H1 (cell line): ENCODE measurements around the gene TMEM222. TPM values are rescaled to one million over a fixed set of nuclear protein-coding genes. Genes with fewer than 3 reads are reported as not detected.

Source experiments
- CTCF ChIA-PET: fragments of 300-600 bp; sonication (Branson Sonifier 250); formaldehyde crosslinking; loops from one replicate; lab custom pipeline; 2021; ENCODE audit not compliant: partially characterized antibody; lab: Charles Lee
- POLR2A ChIA-PET: fragments of 300-600 bp; sonication (Branson Sonifier 250); formaldehyde crosslinking; loops from one replicate; lab custom pipeline; 2021; ENCODE audit warnings: inconsistent platforms; ENCODE audit not compliant: partially characterized antibody; lab: Charles Lee
- DNase-seq, 2 experiments: peaks; one replicate each; pipeline versions ENCODE4 v3.0.0 to v3.0.0-alpha.2; 2010 to 2022; ENCODE audit warnings: low spot score in 2 of 2, low read depth in 1 of 2, mixed read lengths in 1 of 2
- FAIRE-seq: peaks from 2 replicates; lab custom pipeline; 2011; peaks lifted over from hg19 to GRCh38; lab: Jason Lieb, UNC
- H2AFZ ChIP-seq: 2 replicates; pipeline ENCODE4 v1.8.1; 2012; ENCODE audit warnings: low read length, inconsistent platforms
- H2AK5ac ChIP-seq: 2 replicates; pipeline ENCODE4 v1.6.1; 2013; ENCODE audit warnings: low read depth, low read length
- H2BK120ac ChIP-seq: replicated peaks from 2 replicates; pipeline ENCODE3; 2013; ENCODE audit warnings: low read depth, low read length, inconsistent platforms
- H2BK12ac ChIP-seq: 2 replicates; pipeline ENCODE4 v1.6.1; 2013; ENCODE audit warnings: low read depth, low read length
- H2BK15ac ChIP-seq: 2 replicates; pipeline ENCODE4 v1.6.1; 2013; ENCODE audit warnings: low read length
- H2BK20ac ChIP-seq: 2 replicates; pipeline ENCODE4 v1.6.1; 2013; ENCODE audit warnings: low read length
- H2BK5ac ChIP-seq: 2 replicates; pipeline ENCODE4 v1.6.1; 2013; ENCODE audit warnings: low read depth, low read length
- H3K14ac ChIP-seq: 2 replicates; pipeline ENCODE4 v1.6.1; 2013; ENCODE audit warnings: inconsistent platforms; ENCODE audit not compliant: insufficient read length
- H3K18ac ChIP-seq: 2 replicates; pipeline ENCODE4 v1.6.1; 2013; ENCODE audit warnings: low read length; ENCODE audit errors: extremely low read depth
- H3K23ac ChIP-seq: 2 replicates; pipeline ENCODE4 v1.6.1; 2013; ENCODE audit warnings: inconsistent platforms; ENCODE audit not compliant: insufficient read length
- H3K23me2 ChIP-seq: 2 replicates; pipeline ENCODE4 v1.6.1; 2013; ENCODE audit warnings: low read depth, low read length
- H3K27ac ChIP-seq: 2 replicates; pipeline ENCODE4 v1.6.1; 2011; ENCODE audit warnings: low read depth, low read length, inconsistent platforms
- H3K27me3 ChIP-seq, 4 experiments: replicated peaks in 1 of 4; 1 replicate in 1 of 4; 2 replicates in 3 of 4; pipeline versions ENCODE4 v1.6.1 to v1.8.1; 2011 to 2013; ENCODE audit warnings: low read length in 3 of 4, mild to moderate bottlenecking in 3 of 4, inconsistent platforms in 2 of 4, mixed read lengths in 2 of 4, moderate library complexity in 1 of 4; ENCODE audit not compliant: control insufficient read depth in 3 of 4, insufficient read depth in 3 of 4; ENCODE audit errors: extremely low read depth in 1 of 4
- H3K36me3 ChIP-seq, 4 experiments: 2 replicates each; pipeline versions ENCODE4 v1.6.1 to v1.8.1; 2011 to 2013; ENCODE audit warnings: mild to moderate bottlenecking in 4 of 4, low read length in 3 of 4, moderate library complexity in 2 of 4, control low read depth in 1 of 4, inconsistent platforms in 1 of 4; ENCODE audit not compliant: insufficient read depth in 4 of 4, control insufficient read depth in 2 of 4
- H3K4ac ChIP-seq: replicated peaks from 2 replicates; pipeline ENCODE3; 2013; ENCODE audit warnings: low read length, low read depth, mixed read lengths, inconsistent platforms; ENCODE audit not compliant: insufficient read length
- H3K4me1 ChIP-seq, 4 experiments: replicated peaks in 1 of 4; 1 replicate in 1 of 4; 2 replicates in 3 of 4; pipeline versions ENCODE4 v1.6.1 to v1.8.1; 2011 to 2013; ENCODE audit warnings: low read length in 3 of 4, inconsistent platforms in 2 of 4, mixed read lengths in 1 of 4; ENCODE audit not compliant: insufficient read depth in 4 of 4, control insufficient read depth in 3 of 4
- H3K4me2 ChIP-seq, 2 experiments: 2 replicates each; pipeline versions ENCODE4 v1.6.1 to v1.8.1; 2011 to 2013; ENCODE audit warnings: low read depth in 2 of 2, low read length in 2 of 2, control low read depth in 1 of 2, inconsistent platforms in 1 of 2, mild to moderate bottlenecking in 1 of 2; ENCODE audit not compliant: insufficient read depth in 1 of 2
- H3K4me3 ChIP-seq, 4 experiments: fragments of 200-600, 300-600 bp in 1 of 4; sonication (generic), shearing (Covaris generic), sonication (Bioruptor Twin) in 1 of 4; 2 replicates each; pipeline versions ENCODE4 v1.5.1 to v1.8.1; 2011 to 2016; ENCODE audit warnings: low read length in 4 of 4, low read depth in 3 of 4, control low read depth in 2 of 4, inconsistent platforms in 2 of 4, mild to moderate bottlenecking in 2 of 4, mixed read lengths in 1 of 4, moderate library complexity in 1 of 4; ENCODE audit not compliant: insufficient read depth in 2 of 4; ENCODE audit errors: extremely low read depth in 1 of 4
- H3K56ac ChIP-seq: replicated peaks from 2 replicates; pipeline ENCODE3; 2013; ENCODE audit warnings: low read depth, mild to moderate bottlenecking, mixed read lengths, low read length, inconsistent platforms; ENCODE audit not compliant: insufficient read length
- H3K79me1 ChIP-seq: 2 replicates; pipeline ENCODE4 v1.6.1; 2013; ENCODE audit warnings: low read depth, low read length, control low read depth
- H3K79me2 ChIP-seq, 2 experiments: 2 replicates each; pipeline versions ENCODE4 v1.6.1 to v1.8.1; 2012 to 2013; ENCODE audit warnings: low read length in 2 of 2, mild to moderate bottlenecking in 2 of 2, inconsistent platforms in 1 of 2; ENCODE audit not compliant: insufficient read depth in 2 of 2, control insufficient read depth in 1 of 2
- H3K9ac ChIP-seq, 4 experiments: replicated peaks in 1 of 4; 1 replicate in 1 of 4; 2 replicates in 3 of 4; pipeline versions ENCODE4 v1.6.1 to v1.8.1; 2011 to 2013; ENCODE audit warnings: low read depth in 3 of 4, low read length in 3 of 4, control low read depth in 2 of 4, mild to moderate bottlenecking in 2 of 4, moderate library complexity in 2 of 4, inconsistent platforms in 1 of 4; ENCODE audit errors: extremely low read depth in 1 of 4
- H3K9me3 ChIP-seq, 2 experiments: 2 replicates each; pipeline versions ENCODE4 v1.6.1 to v1.8.1; 2012 to 2013; ENCODE audit warnings: mild to moderate bottlenecking in 2 of 2, moderate library complexity in 2 of 2, control low read depth in 1 of 2, inconsistent platforms in 1 of 2, low read depth in 1 of 2, low read length in 1 of 2, mixed read lengths in 1 of 2; ENCODE audit not compliant: insufficient read depth in 2 of 2
- H4K20me1 ChIP-seq, 2 experiments: replicated peaks in 1 of 2; 2 replicates each; pipeline versions ENCODE3 to v1.8.1; 2011 to 2013; ENCODE audit warnings: inconsistent platforms in 2 of 2, low read length in 2 of 2, mild to moderate bottlenecking in 1 of 2; ENCODE audit not compliant: insufficient read depth in 2 of 2, control insufficient read depth in 1 of 2
- H4K5ac ChIP-seq: 2 replicates; pipeline ENCODE4 v1.6.1; 2013; ENCODE audit warnings: low read length, low read depth, mixed read lengths, inconsistent platforms; ENCODE audit not compliant: insufficient read length
- H4K8ac ChIP-seq: 2 replicates; pipeline ENCODE4 v1.8.0; 2013; ENCODE audit warnings: mild to moderate bottlenecking, moderate library complexity, low read length, inconsistent platforms; ENCODE audit not compliant: insufficient read depth; ENCODE audit errors: extremely low read depth
- H4K91ac ChIP-seq: replicated peaks from 2 replicates; pipeline ENCODE3; 2013; ENCODE audit warnings: low read length, mixed read lengths, inconsistent platforms; ENCODE audit not compliant: insufficient read length
- WGBS, 2 experiments: shearing (Covaris generic) in 1 of 2; methylation state at CpG; one replicate each; pipeline versions ENCODE4 v1.1.6 to v1.1.7; 2013 to 2015; ENCODE audit warnings: low lambda C conversion rate in 2 of 2, mixed read lengths in 2 of 2, inconsistent platforms in 1 of 2, low coverage in 1 of 2, missing lambda C conversion rate in 1 of 2; ENCODE audit not compliant: insufficient replicate concordance in 2 of 2, insufficient coverage in 1 of 2, insufficient read length in 1 of 2; ENCODE audit errors: extremely low coverage in 1 of 2, missing lambda C conversion rate in 1 of 2; 5-methylcytosine and 5-hydroxymethylcytosine counted together
- polyA plus RNA-seq, 7 experiments: library from polyadenylated mRNA; depleted of rRNA in 3 of 7; stranded (reverse) in 5 of 7; unstranded in 2 of 7; fragments of >200 nt in 5 of 7; fragments of 200-250 nt in 2 of 7; gene quantifications; 1 replicate in 5 of 7; 2 replicates in 1 of 7; 4 replicates in 1 of 7; pipeline versions ENCODE4 v1.2.1 to v1.2.3, GENCODE V29; 2011 to 2013; ENCODE audit warnings: missing spikeins in 2 of 7, mixed read lengths in 2 of 7
- total RNA-seq: library from RNA; stranded (reverse); fragmentation: NEBNext Ultra II Directional; extraction: Animal tissue kit (Norgen Biotek cat#: 25700); gene quantifications from 2 replicates; pipeline ENCODE4 v1.2.1, GENCODE V29; 2021
- TF ChIP-seq, protein P1 (sequence below): IDR thresholded peaks from 2 replicates; pipeline ENCODE4 v1.6.1; 2011; ENCODE audit warnings: low read depth, mild to moderate bottlenecking, low read length; ENCODE audit not compliant: insufficient read depth
- TF ChIP-seq, protein P2 (sequence below): IDR thresholded peaks from 2 replicates; pipeline ENCODE4 v1.6.1; 2012; ENCODE audit warnings: inconsistent platforms

Gene TMEM222
- total and polyA plus RNA-seq, 2 of the 8 experiments (the other 6 are each of a cell fraction or from before 2014, with no cell fraction given) = 27.0 to 51.8 TPM

DNA sequence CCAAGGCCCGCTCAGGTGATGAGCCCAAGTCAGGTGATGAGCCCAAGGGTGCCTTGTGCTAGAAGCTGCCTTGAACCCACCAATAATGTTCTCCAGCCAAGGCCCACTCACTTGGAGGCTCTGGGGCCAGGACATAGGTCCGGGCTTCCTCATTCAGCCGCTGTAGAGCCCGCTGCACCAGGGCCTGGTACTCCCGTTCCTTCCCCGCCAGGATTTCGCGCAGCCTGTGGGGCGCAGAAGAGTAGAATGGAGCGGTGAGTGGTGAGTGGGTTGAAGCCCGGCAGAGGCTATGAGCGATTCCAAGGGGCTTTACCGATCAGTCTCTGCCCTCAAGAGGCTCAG, 34.3 kb downstream of the TMEM222 start:
- Histone ChIP-seq H2BK120ac (no peak overlapping the region), H3K4ac (no peak overlapping the region), H3K14ac (no peak overlapping the region), H3K79me1 (no peaks in the 10 kb centered on the region), H4K8ac (no peak overlapping the region), H2AK5ac (no peak overlapping the region), H2BK15ac (no peak overlapping the region), H3K36me3 (no peaks in the 10 kb centered on the region), H3K27ac (no peak overlapping the region), H2BK12ac (no peak overlapping the region), H4K91ac (no peak overlapping the region), H3K23ac (no peak overlapping the region), H3K9ac (no peak overlapping the region), H3K27me3 (peaks cover 11 to 38% (median 31%) of the 10 kb centered on the region in 4 experiments), H3K9me3 (no peaks in the 10 kb centered on the region), H4K5ac (no peak overlapping the region), H3K4me3 (no peak overlapping the region), H2BK20ac (no peak overlapping the region), H3K56ac (no peak overlapping the region), H4K20me1 (peaks cover 0 to 12% of the 10 kb centered on the region in 2 experiments), H3K4me1 (peaks cover 0 to 18% (median 7%) of the 10 kb centered on the region in 4 experiments; a peak in 6 of 7 replicates), H3K18ac (no peak overlapping the region), H2BK5ac (no peak overlapping the region), H3K4me2 (no peak overlapping the region), H3K23me2 (peaks cover 19% of the 10 kb centered on the region), H3K79me2 (no peaks in the 10 kb centered on the region), H2AFZ (no peak overlapping the region)
- DNase-seq (no peak), FAIRE-seq (no peak)
- TF ChIP-seq, protein P1, sequence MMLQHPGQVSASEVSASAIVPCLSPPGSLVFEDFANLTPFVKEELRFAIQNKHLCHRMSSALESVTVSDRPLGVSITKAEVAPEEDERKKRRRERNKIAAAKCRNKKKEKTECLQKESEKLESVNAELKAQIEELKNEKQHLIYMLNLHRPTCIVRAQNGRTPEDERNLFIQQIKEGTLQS = no peak
- TF ChIP-seq, protein P2, sequence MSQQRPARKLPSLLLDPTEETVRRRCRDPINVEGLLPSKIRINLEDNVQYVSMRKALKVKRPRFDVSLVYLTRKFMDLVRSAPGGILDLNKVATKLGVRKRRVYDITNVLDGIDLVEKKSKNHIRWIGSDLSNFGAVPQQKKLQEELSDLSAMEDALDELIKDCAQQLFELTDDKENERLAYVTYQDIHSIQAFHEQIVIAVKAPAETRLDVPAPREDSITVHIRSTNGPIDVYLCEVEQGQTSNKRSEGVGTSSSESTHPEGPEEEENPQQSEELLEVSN = 0 out of 2 replicates have a peak, but pooled peaks have one; percentile 3
- WGBS, 2 experiments = 93% methylated on average over 13 of the region's 13 CpGs; no CpG with 5 or more reads in 1 of the 2 experiments
- POLR2A ChIA-PET = interaction anchor here (0.7 to 10.9 kb wide), 6 partner anchors 6 to 249 kb away, joined by 3 to 101 read pairs (median 4); partner anchors contain the start of genes AHDC1 and MAP3K6
- CTCF ChIA-PET = interaction anchor here (1.1 to 28.8 kb wide), 18 partner anchors 11 to 319 kb away, joined by 3 to 625 read pairs (median 9); partner anchors contain the start of genes CD164L2, FCN3, GPR3 and MAP3K6
